HG02884 (cell line): Measurements from ENCODE around the gene TRPM4.
A peak's percentile ranks its signal among the peaks of the same experiment; 100 is the strongest.
"Not testable (repeated sequence)": the region's sequence is repeated elsewhere in the genome, so short reads cannot be mapped to it uniquely, and the experiment has no call there.

Experiments
- ATAC-seq: cut with Tn5 transposase; IDR thresholded peaks from one replicate; pipeline ENCODE4 v1.9.1; 2021; ENCODE audit warnings: mild to moderate bottlenecking, moderate library complexity; ENCODE audit not compliant: unreplicated experiment

TRPM4 gene

DNA sequence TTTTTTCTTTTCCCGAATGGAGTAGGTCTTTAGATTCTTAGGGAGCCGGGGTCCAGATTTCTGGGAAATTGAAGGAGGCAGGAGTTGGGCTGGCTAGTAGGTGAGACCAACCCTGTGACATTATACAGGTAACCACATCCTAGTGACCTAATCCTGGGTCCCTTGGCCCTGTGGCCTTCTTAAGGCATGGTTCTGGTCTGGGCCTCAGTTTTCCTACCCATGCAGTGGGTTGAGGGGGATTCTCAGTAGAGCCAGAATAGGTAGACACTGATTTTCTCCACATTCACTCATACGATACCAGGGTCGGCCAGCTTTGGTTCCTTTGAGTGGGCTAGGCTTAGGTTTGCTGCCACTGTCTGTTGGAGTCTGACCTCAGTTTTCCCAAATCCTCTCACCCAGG lies 31.0 kb upstream of the TRPM4 start:
- no peak for ATAC-seq

DNA sequence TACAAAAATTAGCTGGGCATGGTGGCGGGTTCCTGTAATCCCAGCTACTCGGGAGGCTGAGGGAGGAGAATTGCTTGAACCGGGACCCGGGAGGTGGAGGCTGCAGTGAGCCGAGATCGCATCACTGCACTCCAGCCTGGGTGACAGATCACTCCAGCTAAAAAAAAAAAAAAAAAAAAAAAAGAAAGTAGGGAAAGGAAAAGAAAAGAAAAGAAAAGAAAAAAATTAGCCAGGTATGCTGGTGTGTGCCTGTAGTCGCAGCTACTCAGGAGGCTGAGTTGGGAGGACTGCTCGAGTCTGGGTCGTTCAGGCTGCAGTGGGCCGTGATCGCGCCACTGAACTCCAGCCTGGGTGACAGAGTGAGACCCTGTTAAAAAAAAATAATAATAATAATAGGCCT lies 30.4 kb upstream of the TRPM4 start:
- not testable (repeated sequence) for ATAC-seq

DNA sequence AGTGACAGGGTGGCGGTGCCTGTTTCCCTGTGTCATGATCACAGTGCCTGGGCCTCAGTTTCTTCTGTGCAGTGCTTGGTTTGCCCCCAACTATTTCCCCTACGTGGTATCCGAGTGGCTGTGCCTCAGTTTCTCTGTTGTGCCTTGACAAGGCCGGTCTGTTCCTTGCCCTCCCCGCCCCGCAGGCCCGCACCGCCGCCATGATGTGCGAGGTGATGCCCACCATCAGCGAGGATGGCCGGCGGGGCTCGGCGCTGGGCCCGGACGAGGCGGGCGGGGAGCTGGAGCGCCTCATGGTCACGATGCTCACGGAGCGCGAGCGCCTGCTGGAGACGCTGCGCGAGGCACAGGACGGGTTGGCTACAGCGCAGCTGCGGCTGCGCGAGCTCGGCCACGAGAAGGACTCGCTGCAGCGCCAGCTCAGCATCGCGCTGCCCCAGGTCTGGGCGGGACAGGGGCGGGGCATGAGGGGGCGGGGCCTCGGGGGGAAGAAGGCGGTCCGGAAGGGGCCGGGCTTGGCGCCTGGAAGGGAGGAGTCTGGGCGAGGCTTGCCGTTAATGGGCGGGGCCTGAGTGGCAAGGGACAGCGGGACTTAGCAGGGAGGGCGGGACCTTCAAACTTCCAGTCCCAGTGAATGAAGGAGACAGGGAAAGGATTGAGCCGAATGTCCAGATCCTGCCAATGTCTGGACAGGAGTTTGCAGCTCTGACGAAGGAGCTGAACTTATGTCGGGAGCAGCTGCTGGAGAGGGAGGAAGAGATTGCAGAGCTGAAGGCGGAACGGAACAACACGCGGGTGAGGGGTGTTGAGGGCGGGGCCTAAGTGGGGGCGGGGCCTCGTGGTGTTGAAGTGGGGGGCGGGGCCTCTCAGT lies 29.7 kb upstream of the TRPM4 start:
- ATAC-seq: peak; percentile 84

DNA sequence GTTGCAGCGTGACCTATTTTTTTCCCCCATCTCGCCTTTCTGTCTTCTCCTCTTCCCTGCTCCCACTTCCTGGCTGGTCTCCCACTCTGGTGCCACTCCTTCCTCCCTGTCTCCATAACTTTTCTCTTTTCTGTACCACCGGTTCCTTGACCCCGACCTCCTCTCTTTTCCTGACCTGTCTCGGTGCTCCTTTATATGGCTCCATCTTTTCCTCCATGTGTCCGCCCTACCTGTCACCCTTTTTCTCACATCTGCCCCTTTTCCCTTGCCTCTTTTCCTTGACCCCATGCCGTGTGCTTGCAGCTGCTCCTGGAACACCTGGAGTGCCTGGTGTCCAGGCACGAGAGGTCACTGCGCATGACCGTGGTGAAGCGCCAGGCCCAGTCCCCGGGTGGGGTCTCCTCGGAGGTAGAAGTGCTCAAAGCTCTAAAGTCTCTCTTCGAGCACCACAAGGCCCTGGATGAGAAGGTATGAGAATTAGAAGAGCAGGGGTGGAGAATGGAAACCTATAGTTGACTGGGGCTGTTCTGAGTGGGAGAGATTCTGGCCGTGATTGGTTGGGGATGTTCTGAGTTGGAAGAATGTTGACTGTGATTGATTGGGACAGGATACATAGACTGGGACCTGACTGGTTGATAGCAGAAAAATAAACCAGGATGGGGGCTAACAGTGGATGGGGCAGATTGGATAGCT lies 28.9 kb upstream of the TRPM4 start:
- no peak for ATAC-seq

DNA sequence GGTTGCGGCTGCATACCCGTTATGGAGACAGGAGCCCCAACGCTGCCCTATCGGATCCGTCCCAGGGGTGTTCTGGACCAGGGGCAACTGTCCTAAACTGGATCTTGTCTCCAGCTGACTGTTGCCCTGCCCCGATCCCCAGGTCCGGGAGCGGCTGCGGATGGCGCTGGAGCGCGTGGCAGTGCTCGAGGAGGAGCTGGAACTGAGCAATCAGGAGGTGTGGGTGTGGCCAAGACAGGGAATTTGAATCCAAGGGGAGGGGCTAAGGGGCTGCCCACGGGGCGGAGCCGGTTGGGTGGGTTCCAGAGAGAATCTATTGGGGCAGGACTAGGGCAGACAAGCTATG lies 28.4 kb upstream of the TRPM4 start:
- ATAC-seq: no peak

DNA sequence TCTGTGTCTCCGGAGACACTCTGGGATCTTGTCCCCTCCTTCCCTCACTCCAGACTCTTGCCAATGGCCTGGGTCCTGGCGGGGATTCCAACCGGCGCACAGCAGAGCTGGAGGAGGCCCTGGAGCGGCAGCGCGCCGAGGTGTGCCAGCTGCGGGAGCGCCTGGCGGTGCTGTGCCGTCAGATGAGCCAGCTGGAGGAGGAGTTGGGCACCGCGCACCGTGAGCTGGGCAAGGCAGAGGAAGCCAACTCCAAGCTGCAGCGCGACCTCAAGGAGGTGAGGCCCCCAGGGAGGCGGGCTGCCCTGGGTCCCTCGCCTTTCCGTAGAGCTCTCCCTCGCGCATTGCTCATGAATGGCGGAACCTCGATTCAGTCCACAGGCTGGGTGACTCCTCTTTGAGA lies 27.3 kb upstream of the TRPM4 start:
- ATAC-seq: no peak

DNA sequence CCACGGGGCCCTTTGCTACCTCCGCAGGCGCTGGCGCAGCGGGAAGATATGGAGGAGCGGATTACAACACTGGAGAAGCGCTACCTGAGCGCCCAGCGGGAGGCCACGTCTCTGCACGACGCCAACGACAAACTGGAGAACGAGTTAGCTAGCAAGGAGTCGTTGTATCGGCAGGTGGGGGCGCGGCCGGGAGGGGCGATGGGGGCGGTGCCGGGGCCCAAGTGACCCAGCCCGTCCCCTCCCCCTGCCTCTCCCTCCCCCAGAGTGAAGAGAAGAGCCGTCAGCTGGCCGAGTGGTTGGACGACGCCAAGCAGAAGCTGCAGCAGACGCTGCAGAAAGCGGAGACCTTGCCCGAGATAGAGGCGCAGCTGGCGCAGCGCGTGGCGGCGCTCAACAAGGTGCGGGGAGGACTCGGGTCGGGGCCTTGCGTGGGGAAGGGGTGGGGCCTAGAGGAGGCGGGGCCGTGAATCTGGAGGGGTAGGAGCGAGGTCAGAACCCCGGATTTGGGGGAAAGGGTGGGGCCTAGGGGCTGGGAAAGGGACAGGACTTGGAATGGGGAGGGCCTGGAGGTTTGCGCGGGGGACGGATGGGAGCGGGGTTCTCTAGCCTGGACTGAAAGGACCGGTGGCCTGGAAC lies 24.5 kb upstream of the TRPM4 start:
- ATAC-seq: no peak

DNA sequence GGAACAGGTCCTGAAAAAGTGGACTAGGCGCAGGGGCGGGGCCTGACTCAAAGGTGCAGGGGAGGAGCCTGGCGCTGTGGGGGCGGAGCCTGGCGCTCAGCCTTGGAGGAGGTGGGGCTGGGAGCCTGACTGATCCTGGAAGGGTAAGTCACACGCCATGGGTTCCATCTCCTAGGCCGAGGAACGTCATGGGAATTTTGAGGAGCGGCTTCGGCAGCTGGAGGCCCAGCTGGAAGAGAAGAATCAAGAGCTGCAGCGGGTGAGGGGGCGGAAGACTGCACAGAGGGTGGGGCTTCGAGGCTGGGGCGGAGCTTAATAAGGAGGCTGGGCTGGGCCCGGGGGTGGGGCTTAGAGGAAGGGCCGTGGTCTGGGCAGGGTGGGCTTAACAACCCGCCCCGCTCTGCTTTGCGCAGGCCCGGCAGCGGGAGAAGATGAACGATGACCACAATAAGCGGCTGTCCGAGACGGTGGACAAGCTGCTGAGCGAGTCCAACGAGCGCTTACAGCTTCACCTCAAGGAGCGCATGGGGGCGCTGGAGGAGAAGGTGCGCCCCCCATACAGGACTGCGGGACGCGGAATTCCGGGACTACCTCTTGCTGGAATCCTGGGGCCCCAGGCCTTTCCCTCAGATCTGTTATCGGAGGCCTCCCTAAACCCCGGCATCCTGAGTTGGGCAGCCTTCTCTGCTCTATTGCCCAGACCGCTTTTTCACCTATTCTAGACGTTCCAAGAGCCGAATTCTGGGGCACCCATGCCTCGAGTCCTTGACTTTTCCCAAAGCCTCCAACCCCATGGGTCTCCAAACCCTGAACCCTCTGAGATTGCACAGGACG lies 23.8 kb upstream of the TRPM4 start:
- no peak for ATAC-seq

DNA sequence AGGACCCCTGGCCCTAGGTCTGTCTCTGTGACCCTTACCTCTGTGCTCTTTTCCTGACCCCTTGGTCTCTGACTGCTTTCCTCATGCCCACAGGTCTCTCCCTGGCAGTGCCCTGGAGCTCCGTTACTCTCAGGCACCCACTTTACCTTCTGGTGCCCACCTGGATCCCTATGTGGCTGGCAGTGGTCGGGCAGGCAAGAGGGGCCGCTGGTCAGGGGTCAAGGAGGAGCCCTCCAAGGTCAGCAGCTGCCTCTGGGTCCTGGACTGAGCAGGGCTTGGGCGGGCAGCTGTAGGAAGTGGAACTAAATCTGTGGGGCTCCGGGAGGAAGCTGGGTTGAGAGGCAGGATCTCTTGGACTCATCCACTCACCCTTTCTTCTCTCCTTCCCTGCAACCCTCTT lies 21.9 kb upstream of the TRPM4 start:
- no peak for ATAC-seq

DNA sequence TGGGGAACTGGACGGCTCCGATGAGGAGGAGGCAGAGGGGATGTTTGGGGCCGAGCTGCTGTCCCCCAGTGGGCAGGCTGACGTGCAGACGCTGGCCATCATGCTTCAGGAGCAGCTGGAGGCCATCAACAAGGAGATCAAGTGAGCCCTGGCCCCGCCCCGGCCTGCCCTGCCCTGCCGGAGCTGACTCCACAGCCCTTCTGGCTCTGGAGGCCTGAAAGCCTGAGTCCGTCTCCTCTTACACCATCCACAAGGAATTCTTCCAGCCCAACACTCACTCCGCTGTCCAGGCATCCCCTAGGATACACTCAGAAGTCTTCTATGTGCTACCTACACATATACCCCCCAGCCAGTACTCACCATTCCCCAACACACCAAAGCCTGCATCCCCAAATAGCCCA lies 20.8 kb upstream of the TRPM4 start:
- ATAC-seq: no peak

DNA sequence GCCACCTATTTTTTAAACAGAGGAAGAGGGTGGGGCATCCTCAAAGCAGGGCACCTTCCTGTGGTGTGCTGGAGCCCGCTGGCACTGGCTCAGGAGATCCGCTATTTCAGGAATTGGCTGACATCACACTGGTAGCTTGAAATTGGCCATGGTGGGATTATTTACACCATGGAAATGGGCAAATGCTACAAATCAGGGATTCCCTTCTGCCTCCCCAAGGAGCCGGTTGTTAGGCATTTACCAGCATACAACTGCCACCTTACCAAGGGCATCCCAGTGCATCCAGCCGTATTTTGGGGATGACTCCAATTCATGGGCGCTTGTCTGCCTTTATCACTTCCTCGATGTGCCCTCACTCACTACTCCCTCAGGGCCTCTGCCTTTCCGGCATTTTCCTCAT lies 16.6 kb upstream of the TRPM4 start:
- ATAC-seq: no peak

DNA sequence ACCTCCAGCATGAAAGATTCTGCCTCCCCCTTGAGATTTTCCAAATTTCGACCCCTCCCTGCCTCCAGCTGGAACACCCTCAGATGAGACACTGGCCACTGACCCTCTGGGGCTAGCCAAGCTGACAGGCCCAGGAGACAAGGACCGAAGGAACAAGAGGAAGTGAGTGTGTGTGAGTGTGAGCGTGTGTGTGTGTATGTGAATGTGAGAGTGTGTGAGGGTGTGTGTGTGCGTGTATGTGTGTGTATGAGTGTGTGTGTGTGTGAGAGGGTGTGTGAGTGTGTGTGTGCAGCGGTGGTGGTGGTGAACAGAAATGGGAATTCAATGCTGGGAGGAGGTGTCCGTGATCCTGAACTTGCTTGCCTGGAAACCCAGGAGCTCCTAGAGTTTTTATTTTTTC lies 16.2 kb upstream of the TRPM4 start:
- no peak for ATAC-seq

DNA sequence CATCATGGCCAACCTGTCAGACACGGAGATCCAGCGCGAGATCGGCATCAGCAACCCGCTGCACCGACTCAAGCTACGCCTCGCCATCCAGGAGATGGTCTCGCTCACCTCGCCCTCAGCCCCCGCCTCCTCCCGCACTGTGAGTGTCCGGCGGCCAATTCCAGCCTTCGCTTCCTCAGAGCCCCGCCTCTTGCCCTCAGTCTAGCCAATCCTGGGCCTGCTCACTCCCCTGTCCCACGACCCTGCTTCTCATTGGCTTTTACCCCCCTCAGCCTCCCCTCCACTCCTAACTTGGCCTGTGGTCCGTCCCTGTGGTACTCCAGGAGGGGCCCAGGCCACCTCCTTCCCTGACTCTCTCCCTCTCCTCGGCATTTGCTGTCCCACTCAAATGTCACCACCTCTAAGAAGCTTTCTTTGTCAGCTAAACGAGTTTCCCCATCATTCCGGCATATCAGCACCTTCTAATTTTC lies 14.7 kb upstream of the TRPM4 start:
- no peak for ATAC-seq

DNA sequence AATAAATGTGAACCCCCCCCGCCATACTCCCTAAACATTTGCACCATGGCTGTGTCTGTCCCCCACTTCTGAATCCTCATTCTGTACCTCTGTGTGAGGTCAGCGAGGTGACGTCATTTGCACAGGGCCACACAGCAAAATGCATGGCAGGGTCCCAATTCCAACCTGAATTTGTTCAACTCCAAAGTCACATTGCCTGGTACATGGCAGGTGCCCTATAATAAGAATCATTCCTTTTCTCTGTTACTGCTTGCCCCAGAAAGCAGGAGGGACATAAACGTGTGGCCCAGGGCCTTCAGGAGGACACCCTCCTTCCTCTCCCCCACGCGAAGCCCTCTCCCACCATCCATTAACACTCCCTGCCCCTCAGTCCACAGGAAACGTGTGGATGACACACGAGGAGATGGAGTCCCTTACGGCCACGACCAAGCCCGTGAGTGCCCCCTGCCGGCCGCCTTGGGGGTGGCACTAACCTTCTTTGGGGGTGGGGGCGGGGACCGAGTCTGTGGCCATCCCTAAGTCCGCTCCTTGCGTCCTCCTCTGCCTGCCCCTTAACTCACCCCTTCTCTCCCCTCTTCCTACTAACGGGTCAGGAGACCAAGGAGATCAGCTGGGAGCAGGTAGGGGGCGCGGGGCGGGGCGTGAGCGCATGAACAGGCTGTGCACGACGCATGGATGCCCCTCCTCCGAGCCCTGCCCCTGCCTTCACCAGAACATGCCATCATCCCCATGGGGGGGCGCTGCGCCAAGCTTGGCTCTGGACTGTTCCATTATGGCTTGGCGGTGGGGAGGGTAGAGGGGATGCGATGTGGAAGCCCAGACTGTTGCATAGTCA lies 11.8 kb upstream of the TRPM4 start:
- no peak for ATAC-seq

DNA sequence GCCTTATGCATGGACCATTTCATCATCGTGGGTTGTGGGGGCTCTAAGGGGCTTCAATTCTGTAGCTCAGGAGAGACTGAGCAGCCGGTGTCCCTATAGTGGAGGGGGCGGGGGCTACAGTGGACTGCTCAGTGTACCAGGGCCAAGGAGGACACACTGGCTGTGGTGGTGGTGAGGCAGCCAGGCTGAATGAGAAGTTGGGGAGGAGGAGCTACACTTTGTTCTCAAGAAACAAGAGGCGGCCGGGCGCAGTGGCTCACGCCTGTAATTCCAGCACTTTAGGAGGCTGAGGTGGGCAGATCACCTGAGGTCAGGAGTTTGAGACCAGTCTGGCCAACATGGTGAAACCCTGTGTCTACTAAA lies 11.2 kb upstream of the TRPM4 start:
- not testable (repeated sequence) for ATAC-seq

DNA sequence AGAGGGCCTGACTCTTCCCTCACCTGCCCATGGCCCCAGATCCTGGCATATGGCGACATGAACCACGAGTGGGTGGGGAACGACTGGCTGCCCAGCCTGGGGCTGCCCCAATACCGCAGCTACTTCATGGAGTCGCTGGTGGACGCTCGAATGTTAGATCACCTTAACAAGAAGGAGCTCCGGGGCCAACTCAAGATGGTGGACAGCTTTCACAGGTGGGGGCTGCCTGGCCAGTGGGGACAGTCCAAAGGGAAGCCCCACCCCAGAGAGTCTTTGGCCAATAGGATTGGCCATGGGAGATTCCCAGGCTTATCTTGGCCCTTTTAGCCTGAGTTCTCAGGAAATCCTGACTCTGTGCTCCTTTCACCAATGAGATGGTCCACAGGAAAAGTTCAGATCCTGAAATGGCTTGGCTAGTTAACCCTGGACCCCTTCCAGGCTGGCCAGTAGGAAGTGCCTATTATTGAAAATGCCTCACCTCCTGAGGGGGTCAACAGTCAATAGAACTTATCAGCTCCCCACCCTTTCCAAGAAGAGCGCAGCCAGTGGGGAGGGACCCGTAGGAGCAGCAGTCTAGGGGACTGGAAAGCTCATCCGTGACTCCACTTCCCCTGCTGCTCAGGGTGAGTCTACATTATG lies 9.4 kb upstream of the TRPM4 start:
- ATAC-seq: no peak

DNA sequence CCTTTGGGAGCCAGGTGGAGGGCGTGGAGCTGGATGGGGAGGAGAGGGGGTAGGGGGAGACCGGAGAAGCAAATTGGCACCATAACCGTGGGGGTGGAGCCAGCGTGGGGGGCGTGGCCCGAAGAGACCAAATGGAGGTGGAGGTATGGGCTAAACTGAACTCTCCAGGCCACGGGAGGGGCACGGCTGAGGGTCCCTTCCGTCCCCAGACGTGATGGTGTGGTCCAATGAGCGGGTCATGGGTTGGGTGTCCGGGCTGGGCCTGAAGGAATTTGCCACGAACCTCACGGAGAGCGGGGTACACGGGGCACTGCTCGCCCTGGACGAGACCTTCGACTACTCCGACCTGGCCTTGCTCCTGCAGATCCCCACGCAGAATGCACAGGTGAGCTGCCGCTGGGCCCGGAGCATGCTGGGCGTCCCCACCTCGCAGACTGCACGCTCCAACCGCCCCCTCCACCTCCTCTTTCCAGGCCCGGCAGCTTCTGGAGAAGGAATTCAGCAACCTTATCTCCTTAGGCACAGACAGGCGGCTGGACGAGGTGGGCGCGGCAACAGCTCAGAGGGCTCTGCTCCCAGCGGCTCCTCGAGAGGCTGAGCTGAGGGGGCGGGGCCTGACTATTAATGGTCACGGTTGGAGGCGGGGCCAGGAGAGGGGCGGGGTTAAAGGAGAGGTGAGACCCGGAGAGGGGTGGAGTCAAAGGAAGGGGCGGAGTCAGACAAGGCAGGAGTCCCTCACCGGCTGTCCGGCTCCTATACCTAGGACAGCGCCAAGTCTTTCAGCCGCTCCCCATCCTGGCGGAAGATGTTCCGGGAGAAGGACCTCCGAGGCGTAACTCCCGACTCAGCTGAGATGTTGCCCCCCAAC lies 8.6 kb upstream of the TRPM4 start:
- no peak for ATAC-seq

DNA sequence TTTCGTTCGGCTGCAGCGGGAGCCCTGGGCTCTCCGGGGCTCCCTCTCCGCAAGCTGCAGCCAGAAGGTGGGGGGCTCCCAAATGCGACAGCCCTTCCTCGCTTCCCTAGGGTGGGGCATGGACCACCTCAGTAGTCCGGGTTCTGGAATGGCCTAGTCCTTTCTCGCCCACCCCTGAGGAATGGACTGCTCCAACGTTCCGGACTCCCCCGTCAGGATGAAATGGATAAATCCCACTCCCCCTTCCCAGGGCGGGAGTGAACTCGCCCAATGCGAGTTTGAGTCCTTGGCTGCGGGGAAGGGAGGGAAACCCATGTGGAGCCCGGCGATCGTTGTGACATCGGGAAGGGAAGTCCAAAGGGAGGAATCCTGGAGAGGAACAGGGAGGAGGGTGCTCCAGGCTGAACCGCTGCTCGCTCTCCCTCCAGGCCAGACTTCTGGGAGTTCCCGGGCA lies 7.9 kb upstream of the TRPM4 start:
- no peak for ATAC-seq
